Measurements from ENCODE around the gene KRT6A.

DNA sequence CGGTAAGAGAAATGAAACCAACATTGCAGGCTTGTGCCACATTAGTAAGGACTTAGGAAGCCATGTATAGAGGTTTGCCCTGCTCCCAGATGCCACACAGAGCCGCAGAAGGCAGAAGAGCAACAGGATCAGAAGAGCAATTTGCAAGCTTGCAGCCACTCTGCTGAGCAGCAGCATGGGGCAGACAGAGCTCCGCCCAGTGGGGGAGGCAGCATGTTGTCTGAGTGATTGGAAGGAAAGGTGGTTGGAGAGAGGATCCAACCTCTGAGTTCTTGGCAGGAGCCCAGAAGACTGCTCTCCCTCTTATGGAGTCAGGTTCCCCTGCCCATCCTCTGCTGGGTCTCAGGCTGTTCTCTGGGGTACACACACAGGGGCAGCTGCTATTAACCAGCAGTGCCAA, 2.3 kb upstream of the KRT6A start:
- TF ChIP-seq ZBTB20 (CRISPR knock-in tag; IDR thresholded peaks at IDR 0.05; ENCODE audit: borderline replicate concordance, low read depth) = no peak
- no peak for TF ChIP-seq ZNF674 (CRISPR knock-in tag; IDR thresholded peaks at IDR 0.05; ENCODE audit: low read depth)
- no peak for TF ChIP-seq MEF2D (CRISPR knock-in tag; IDR thresholded peaks at IDR 0.05)
- TF ChIP-seq, protein P1, sequence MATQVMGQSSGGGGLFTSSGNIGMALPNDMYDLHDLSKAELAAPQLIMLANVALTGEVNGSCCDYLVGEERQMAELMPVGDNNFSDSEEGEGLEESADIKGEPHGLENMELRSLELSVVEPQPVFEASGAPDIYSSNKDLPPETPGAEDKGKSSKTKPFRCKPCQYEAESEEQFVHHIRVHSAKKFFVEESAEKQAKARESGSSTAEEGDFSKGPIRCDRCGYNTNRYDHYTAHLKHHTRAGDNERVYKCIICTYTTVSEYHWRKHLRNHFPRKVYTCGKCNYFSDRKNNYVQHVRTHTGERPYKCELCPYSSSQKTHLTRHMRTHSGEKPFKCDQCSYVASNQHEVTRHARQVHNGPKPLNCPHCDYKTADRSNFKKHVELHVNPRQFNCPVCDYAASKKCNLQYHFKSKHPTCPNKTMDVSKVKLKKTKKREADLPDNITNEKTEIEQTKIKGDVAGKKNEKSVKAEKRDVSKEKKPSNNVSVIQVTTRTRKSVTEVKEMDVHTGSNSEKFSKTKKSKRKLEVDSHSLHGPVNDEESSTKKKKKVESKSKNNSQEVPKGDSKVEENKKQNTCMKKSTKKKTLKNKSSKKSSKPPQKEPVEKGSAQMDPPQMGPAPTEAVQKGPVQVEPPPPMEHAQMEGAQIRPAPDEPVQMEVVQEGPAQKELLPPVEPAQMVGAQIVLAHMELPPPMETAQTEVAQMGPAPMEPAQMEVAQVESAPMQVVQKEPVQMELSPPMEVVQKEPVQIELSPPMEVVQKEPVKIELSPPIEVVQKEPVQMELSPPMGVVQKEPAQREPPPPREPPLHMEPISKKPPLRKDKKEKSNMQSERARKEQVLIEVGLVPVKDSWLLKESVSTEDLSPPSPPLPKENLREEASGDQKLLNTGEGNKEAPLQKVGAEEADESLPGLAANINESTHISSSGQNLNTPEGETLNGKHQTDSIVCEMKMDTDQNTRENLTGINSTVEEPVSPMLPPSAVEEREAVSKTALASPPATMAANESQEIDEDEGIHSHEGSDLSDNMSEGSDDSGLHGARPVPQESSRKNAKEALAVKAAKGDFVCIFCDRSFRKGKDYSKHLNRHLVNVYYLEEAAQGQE (IDR thresholded peaks at IDR 0.05; ENCODE audit: borderline replicate concordance in 1 of 2, low read depth in 1 of 2, low read length in 2 of 2) = no peak
- TF ChIP-seq, protein P2, sequence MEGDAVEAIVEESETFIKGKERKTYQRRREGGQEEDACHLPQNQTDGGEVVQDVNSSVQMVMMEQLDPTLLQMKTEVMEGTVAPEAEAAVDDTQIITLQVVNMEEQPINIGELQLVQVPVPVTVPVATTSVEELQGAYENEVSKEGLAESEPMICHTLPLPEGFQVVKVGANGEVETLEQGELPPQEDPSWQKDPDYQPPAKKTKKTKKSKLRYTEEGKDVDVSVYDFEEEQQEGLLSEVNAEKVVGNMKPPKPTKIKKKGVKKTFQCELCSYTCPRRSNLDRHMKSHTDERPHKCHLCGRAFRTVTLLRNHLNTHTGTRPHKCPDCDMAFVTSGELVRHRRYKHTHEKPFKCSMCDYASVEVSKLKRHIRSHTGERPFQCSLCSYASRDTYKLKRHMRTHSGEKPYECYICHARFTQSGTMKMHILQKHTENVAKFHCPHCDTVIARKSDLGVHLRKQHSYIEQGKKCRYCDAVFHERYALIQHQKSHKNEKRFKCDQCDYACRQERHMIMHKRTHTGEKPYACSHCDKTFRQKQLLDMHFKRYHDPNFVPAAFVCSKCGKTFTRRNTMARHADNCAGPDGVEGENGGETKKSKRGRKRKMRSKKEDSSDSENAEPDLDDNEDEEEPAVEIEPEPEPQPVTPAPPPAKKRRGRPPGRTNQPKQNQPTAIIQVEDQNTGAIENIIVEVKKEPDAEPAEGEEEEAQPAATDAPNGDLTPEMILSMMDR (CRISPR knock-in tag; IDR thresholded peaks at IDR 0.05) = peak; percentile 26; the same call in 1 of the 2 replicates
- no peak for TF ChIP-seq MXD4 (CRISPR knock-in tag; IDR thresholded peaks at IDR 0.05)
- TF ChIP-seq, protein P3, sequence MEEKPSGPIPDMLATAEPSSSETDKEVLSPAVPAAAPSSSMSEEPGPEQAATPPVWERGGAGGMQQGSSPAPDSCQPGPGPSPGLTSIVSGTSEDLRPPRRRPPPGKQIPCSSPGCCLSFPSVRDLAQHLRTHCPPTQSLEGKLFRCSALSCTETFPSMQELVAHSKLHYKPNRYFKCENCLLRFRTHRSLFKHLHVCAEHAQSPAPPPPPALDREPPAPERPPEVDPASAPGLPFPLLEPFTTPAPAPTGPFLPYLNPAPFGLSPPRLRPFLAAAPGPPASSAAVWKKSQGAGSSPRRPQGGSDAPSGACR (CRISPR knock-in tag; IDR thresholded peaks at IDR 0.05) = no peak
